Measurements from ENCODE around the gene SLC6A3.
A peak's percentile ranks its signal among the peaks of the same experiment; 100 is the strongest.
"Not testable (repeated sequence)": the region's sequence is repeated elsewhere in the genome, so short reads cannot be mapped to it uniquely, and the experiment has no call there.

Gene SLC6A3

DNA sequence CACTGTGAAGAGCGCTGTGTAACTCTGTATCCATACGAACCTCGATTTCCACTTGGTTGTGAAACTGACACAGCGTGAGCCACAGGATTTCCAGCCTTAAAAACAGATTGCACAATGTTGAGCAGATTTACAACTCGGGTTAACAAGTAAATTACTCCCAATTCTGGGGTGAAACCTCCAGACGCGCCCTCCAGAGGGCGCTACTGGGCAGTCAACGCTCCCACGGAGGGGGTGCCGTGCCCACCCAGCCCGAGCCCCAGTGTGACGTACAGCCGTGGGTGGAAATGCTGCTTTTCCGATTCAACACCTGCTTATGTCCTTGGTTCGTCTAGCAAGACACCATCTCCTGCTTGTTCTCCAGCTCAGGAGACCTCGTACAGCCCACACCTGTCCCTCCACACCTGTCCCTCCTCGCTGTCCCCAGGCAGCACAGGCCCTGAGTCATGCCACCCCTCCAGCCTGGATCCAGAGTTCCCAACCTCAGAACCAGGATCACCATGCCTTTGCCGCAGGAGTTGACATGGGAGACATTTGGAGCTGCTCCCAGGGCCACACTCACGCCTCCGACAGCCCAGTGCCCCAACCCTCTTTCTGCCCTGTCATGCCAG is 34.4 kb upstream of the SLC6A3 start:
- H3K4me3 ChIP-seq (ENCODE audit: control insufficient read depth, low read depth, low read length), result no peak overlapping the region
- DNase-seq (ENCODE audit: low read depth), result peak; percentile 42
- TF ChIP-seq CTCF (IDR thresholded peaks at IDR 0.05; ENCODE audit: control insufficient read depth, insufficient read depth, low read depth, low read length, missing control alignments), result peak; percentile 75

GRCh38 chr5:1479066-1479465 is 33.8 kb upstream of the SLC6A3 start:
- no peak overlapping the region for H3K4me3 ChIP-seq (ENCODE audit: control insufficient read depth, low read depth, low read length)
- DNase-seq (ENCODE audit: low read depth), result no peak
- TF ChIP-seq CTCF (IDR thresholded peaks at IDR 0.05; ENCODE audit: control insufficient read depth, insufficient read depth, low read depth, low read length, missing control alignments), result no peak

GRCh38 chr5:1478271-1479035 is 33.2 kb upstream of the SLC6A3 start:
- DNase-seq (ENCODE audit: low read depth), result no peak
- H3K4me3 ChIP-seq (ENCODE audit: control insufficient read depth, low read depth, low read length), result no peak overlapping the region
- no peak for TF ChIP-seq CTCF (IDR thresholded peaks at IDR 0.05; ENCODE audit: control insufficient read depth, insufficient read depth, low read depth, low read length, missing control alignments)

DNA sequence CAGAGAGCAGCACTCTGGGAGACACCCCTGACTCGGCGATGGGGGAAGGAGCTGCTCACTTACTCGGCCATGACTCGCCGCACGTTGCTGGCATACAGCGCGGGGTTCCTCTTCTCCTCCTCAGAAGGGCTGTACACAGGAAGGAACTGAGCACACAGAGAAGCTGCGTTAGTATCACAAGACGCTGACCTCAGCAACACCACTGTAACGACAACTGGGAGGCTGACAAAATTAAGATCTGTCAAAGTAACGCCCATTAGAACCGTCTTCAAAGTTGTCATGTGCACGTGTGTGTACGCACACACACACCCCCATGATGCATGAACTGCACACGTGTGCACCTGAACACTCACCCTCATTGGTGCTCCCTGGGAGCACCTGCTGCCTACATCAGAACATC is 32.1 kb upstream of the SLC6A3 start:
- no peak for DNase-seq (ENCODE audit: low read depth)
- H3K4me3 ChIP-seq (ENCODE audit: control insufficient read depth, low read depth, low read length), result no peak overlapping the region
- TF ChIP-seq CTCF (IDR thresholded peaks at IDR 0.05; ENCODE audit: control insufficient read depth, insufficient read depth, low read depth, low read length, missing control alignments), result no peak

DNA sequence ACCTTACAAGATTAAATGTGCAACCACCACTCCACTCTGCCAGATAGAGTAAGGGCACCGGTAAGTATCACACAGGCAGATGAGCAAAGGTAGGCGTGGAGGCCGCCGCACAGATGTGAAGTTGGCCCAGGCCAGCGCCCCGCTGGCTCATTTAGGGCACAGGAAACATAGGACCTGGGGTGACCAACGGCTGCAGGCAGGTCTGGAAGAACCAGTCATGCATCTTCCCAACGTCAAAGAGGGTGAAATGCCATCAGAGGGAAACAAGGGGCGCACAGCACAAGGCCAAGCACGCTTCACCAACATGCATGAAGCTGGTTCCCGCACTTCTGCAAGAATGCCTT is 31.7 kb upstream of the SLC6A3 start:
- TF ChIP-seq CTCF (IDR thresholded peaks at IDR 0.05; ENCODE audit: control insufficient read depth, insufficient read depth, low read depth, low read length, missing control alignments), result no peak
- no peak for DNase-seq (ENCODE audit: low read depth)
- no peak overlapping the region for H3K4me3 ChIP-seq (ENCODE audit: control insufficient read depth, low read depth, low read length)

DNA sequence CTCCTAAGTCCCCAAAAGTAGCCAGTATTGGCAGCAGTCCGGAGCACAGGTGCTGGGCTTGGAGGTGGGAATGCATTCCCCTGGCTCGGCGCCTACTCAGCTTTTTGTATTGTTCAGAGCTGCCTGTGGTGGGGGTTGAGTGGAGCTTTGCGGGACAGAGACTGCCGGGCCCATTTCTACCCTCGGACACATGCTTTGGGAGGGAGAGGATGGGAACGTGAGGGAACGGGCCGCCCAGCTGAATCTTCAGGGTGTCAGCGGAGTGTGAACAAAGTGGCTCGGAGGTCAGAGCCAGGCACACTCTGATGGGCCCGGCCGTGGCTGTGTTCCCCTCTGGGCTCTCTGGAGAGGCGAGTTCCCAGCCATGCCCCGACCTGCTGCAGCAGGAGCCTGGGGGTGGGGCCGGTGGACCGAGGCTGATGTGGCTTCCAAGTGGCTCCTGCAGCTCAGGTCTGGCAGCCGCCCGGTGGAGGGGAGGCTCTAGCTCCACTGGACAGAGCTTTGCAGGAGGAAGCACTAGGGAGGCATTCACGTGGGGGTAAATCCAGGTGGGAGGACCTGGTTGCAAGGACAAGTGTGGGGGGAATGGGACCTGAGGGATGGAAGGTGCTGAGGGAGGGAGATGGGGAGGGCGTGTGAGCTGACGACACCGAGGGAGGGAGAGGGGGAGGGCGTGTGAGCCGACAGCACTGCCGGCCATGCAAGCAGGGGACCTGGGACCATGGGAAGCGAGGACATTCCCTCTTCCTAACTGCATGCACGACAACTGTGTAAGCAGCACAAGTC is 31.1 kb upstream of the SLC6A3 start:
- H3K4me3 ChIP-seq (ENCODE audit: control insufficient read depth, low read depth, low read length), result no peak overlapping the region
- no peak for TF ChIP-seq CTCF (IDR thresholded peaks at IDR 0.05; ENCODE audit: control insufficient read depth, insufficient read depth, low read depth, low read length, missing control alignments)
- DNase-seq (ENCODE audit: low read depth), result no peak

DNA sequence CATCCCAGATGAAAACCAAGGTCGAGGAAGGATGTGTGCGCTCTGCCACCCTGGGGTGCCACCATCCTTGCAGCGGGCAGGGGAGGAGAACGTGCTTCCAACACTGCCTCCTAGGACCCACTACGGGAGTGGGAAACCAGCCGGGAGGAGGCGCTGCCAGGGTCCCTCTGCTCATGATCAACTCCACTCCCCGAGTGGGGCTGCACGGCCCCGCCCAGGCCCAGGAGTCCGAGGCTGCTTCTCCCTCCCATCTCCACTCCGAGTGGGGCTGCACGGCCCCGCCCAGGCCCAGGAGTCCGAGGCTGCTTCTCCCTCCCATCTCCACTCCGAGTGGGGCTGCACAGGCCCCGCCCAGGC is 30.3 kb upstream of the SLC6A3 start:
- not testable (repeated sequence) for DNase-seq (ENCODE audit: low read depth); H3K4me3 ChIP-seq (ENCODE audit: control insufficient read depth, low read depth, low read length)

All from AG09309 (cell line).